OCI-LY3 (cell line): Measurements from ENCODE around the gene NPSR1.

Experiments
- EZH2phosphoT487 ChIP-seq: fragments of 200-600 bp; shearing (Covaris generic); IDR thresholded peaks from 2 replicates; pipeline ENCODE4 v1.6.1; 2018; ENCODE audit warnings: antibody characterized with exemption, mixed run types, low read depth
- TF ChIP-seq, protein P1 (sequence below): fragments of 200-600, 300-600 bp; sonication (generic); IDR thresholded peaks from 2 replicates; pipeline ENCODE4 v1.5.1; 2014; ENCODE audit warnings: antibody characterized with exemption, low read length, low read depth

DNA sequence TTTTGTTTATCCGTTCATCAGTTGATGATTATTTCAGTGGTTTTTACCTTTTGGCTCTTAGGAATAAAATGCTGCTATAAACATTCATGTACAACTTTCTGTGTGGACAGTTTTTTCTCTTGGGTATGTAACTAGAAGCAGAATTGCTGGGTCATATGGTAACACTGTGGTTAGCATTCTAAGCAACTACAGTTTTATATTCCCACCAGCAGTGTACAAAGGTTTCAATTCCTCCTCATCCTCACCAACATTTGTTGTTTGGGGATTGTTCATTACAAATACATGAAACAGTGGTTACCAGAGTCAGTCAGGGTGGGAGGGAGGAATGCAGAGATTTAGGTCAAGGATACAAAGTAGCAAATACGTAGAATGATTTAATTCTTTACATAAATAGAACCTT, 97.0 kb downstream of the NPSR1 start:
- TF ChIP-seq, protein P1, sequence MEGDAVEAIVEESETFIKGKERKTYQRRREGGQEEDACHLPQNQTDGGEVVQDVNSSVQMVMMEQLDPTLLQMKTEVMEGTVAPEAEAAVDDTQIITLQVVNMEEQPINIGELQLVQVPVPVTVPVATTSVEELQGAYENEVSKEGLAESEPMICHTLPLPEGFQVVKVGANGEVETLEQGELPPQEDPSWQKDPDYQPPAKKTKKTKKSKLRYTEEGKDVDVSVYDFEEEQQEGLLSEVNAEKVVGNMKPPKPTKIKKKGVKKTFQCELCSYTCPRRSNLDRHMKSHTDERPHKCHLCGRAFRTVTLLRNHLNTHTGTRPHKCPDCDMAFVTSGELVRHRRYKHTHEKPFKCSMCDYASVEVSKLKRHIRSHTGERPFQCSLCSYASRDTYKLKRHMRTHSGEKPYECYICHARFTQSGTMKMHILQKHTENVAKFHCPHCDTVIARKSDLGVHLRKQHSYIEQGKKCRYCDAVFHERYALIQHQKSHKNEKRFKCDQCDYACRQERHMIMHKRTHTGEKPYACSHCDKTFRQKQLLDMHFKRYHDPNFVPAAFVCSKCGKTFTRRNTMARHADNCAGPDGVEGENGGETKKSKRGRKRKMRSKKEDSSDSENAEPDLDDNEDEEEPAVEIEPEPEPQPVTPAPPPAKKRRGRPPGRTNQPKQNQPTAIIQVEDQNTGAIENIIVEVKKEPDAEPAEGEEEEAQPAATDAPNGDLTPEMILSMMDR = no peak
- TF ChIP-seq EZH2phosphoT487 = no peak
